Endothelial cell of umbilical vein (primary cell): ENCODE results near the gene TCF20. TPM values are rescaled to one million over a fixed set of nuclear protein-coding genes. Genes with fewer than 3 reads are reported as not detected.

Experiments
- BruUV-seq: library from RNA; stranded (reverse); fragments of 400-500 nt; replicated peaks from 2 replicates; lab custom pipeline; 2021; lab: Mats Ljungman, UMichigan
- CTCF ChIA-PET: fragments of 300-600, 350-600 bp; sonication (Branson Sonifier 250); formaldehyde crosslinking; loops from one replicate; lab custom pipeline; 2021; ENCODE audit warnings: antibody characterized with exemption, inconsistent platforms; lab: Charles Lee
- POLR2A ChIA-PET: fragments of 300-600, 350-600 bp; sonication (Branson Sonifier 250); formaldehyde crosslinking; loops from one replicate; lab custom pipeline; 2021; ENCODE audit warnings: antibody characterized with exemption, inconsistent platforms; lab: Charles Lee
- DNase-seq: peaks from one replicate; pipeline ENCODE4 v3.0.0-alpha.2; 2011; ENCODE audit warnings: low read depth, low spot score
- FAIRE-seq: peaks from 2 replicates; lab custom pipeline; 2011; peaks lifted over from hg19 to GRCh38; lab: Jason Lieb, UNC
- H2AFZ ChIP-seq: 2 replicates; pipeline ENCODE4 v1.6.0; 2012; ENCODE audit warnings: low read depth, low read length, control low read depth, inconsistent platforms
- H3K27ac ChIP-seq: 2 replicates; pipeline ENCODE4 v1.5.1; 2011; ENCODE audit warnings: low read depth, mild to moderate bottlenecking, control low read depth, low read length, moderate library complexity; ENCODE audit not compliant: insufficient read depth
- H3K27me3 ChIP-seq, 2 experiments: 2 replicates each; pipeline versions ENCODE4 v1.6.0 to v1.6.1; 2011; ENCODE audit warnings: low read length in 2 of 2, mixed read lengths in 1 of 2; ENCODE audit not compliant: control insufficient read depth in 2 of 2, insufficient read depth in 2 of 2
- H3K36me3 ChIP-seq, 2 experiments: 2 replicates in 1 of 2; 3 replicates in 1 of 2; pipeline ENCODE4 v1.5.1; 2011; ENCODE audit warnings: low read length in 2 of 2, mild to moderate bottlenecking in 1 of 2, moderate library complexity in 1 of 2; ENCODE audit not compliant: control insufficient read depth in 2 of 2, insufficient read depth in 2 of 2; ENCODE audit errors: extremely low read depth in 1 of 2
- H3K4me1 ChIP-seq: 3 replicates; pipeline ENCODE4 v1.5.1; 2011; ENCODE audit warnings: mild to moderate bottlenecking, low read length; ENCODE audit not compliant: control insufficient read depth, insufficient read depth; ENCODE audit errors: extremely low read depth
- H3K4me2 ChIP-seq: 2 replicates; pipeline ENCODE4 v1.6.1; 2011; ENCODE audit warnings: low read length, control low read depth, mixed read lengths; ENCODE audit not compliant: insufficient read depth
- H3K4me3 ChIP-seq, 3 experiments: fragments of 200-600 bp in 1 of 3; sonication (generic), shearing (Covaris generic) in 1 of 3; replicated peaks in 1 of 3; 2 replicates each; pipeline ENCODE4 v1.5.1; 2011 to 2016; ENCODE audit warnings: control low read depth in 3 of 3, low read length in 3 of 3, mild to moderate bottlenecking in 2 of 3, inconsistent platforms in 1 of 3, low read depth in 1 of 3, moderate library complexity in 1 of 3; ENCODE audit not compliant: insufficient read depth in 1 of 3
- H3K79me2 ChIP-seq: 2 replicates; pipeline ENCODE4 v1.6.0; 2012; ENCODE audit warnings: low read length, inconsistent platforms; ENCODE audit not compliant: control insufficient read depth, insufficient read depth
- H3K9ac ChIP-seq: replicated peaks from 2 replicates; pipeline ENCODE3; 2011; ENCODE audit warnings: low read length, control low read depth; ENCODE audit not compliant: insufficient read depth; ENCODE audit errors: extremely low read depth
- H3K9me1 ChIP-seq: replicated peaks from 3 replicates; pipeline ENCODE4 v1.6.0; 2011; ENCODE audit warnings: mild to moderate bottlenecking, low read length; ENCODE audit not compliant: control insufficient read depth, insufficient read depth; ENCODE audit errors: extremely low read depth
- H3K9me3 ChIP-seq: replicated peaks from 2 replicates; pipeline ENCODE4 v1.5.1; 2012; ENCODE audit warnings: low read length, inconsistent platforms; ENCODE audit not compliant: control insufficient read depth, insufficient read depth
- H4K20me1 ChIP-seq: replicated peaks from 2 replicates; pipeline ENCODE3; 2011; ENCODE audit warnings: mild to moderate bottlenecking, low read length; ENCODE audit not compliant: control insufficient read depth, insufficient read depth; ENCODE audit errors: extremely low read depth
- EZH2 ChIP-seq: IDR thresholded peaks from 2 replicates; pipeline ENCODE4 v1.6.1; 2012; ENCODE audit warnings: borderline replicate concordance, low read depth, mild to moderate bottlenecking, moderate library complexity, low read length, inconsistent platforms; ENCODE audit not compliant: severe bottlenecking
- FOS ChIP-seq: IDR thresholded peaks from 2 replicates; pipeline ENCODE4 v1.6.1; 2011; ENCODE audit warnings: mild to moderate bottlenecking, low read length, moderate library complexity, borderline replicate concordance; ENCODE audit not compliant: insufficient read depth
- GATA2 ChIP-seq: IDR thresholded peaks from 2 replicates; pipeline ENCODE4 v1.7.0; 2011; ENCODE audit warnings: low read depth, mild to moderate bottlenecking, moderate library complexity, mixed read lengths, low read length; ENCODE audit not compliant: insufficient read length, insufficient read depth
- JUN ChIP-seq: IDR thresholded peaks from 2 replicates; pipeline ENCODE4 v1.6.1; 2011; ENCODE audit warnings: borderline replicate concordance, low read depth; ENCODE audit not compliant: insufficient read length, insufficient read depth
- MYC ChIP-seq: IDR thresholded peaks from one replicate; pipeline ENCODE4 v1.6.1; 2011; ENCODE audit warnings: mild to moderate bottlenecking, low read depth, low read length
- POLR2A ChIP-seq: IDR thresholded peaks from 2 replicates; pipeline ENCODE4 v1.6.1; 2012; ENCODE audit warnings: low read depth, mild to moderate bottlenecking, control low read depth, low read length
- POLR2AphosphoS5 ChIP-seq: IDR thresholded peaks from 2 replicates; pipeline ENCODE4 v1.6.1; 2012; ENCODE audit warnings: low read depth, mild to moderate bottlenecking, control low read depth, low read length, moderate library complexity; ENCODE audit not compliant: insufficient read depth
- dilution Hi-C: fragments of 300-500 bp; cut with MboI; formaldehyde crosslinking; loops from one replicate; pipeline ENCODE4 v1.15.0; 2019; ENCODE audit warnings: low sequenced_read_pairs; ENCODE audit not compliant: extremely low pct_ligation_motif_present
- intact Hi-C: fragments of 100-400 bp; cut with micrococcal nuclease; formaldehyde crosslinking; loops from one replicate; pipeline ENCODE4 v1.10.0; 2022
- polyA plus RNA-seq, 4 experiments: library from polyadenylated mRNA; depleted of rRNA in 3 of 4; stranded (reverse) in 3 of 4; unstranded in 1 of 4; fragments of >200 nt; gene quantifications; 2 replicates each; pipeline versions ENCODE4 v1.2.1 to v1.2.3, GENCODE V29; 2011 to 2012; ENCODE audit warnings: missing spikeins in 1 of 4
- total RNA-seq: library from RNA; stranded (reverse); gene quantifications from 2 replicates; pipeline ENCODE4 v1.2.3, GENCODE V29; 2021
- TF ChIP-seq, protein P1 (sequence below): IDR thresholded peaks from 2 replicates; pipeline ENCODE4 v1.6.1; 2011; ENCODE audit not compliant: insufficient read depth, insufficient read length
- TF ChIP-seq, protein P2 (sequence below), 2 donors: IDR thresholded peaks; 1 replicate in 1 of 2; 2 replicates in 1 of 2; pipeline ENCODE4 v1.5.1; 2011; ENCODE audit warnings: low read length in 2 of 2, mild to moderate bottlenecking in 2 of 2, moderate library complexity in 2 of 2, control low read depth in 1 of 2, inconsistent platforms in 1 of 2, low read depth in 1 of 2; ENCODE audit not compliant: insufficient read depth in 1 of 2; ENCODE audit errors: extremely low read depth in 1 of 2

The TCF20 gene
- total and polyA plus RNA-seq, 2 donors (not counting 3 experiments of a cell fraction or from before 2014, with no cell fraction given), result 11.2 to 36.7 TPM

GRCh38 chr22:42296883-42297282 lies 26.4 kb upstream of the TCF20 start:
- ChIA-PET CTCF (interaction anchor here (0.7 to 1.2 kb wide), 5 partner anchors 28 to 147 kb away, joined by 3 to 4 read pairs (median 3); no protein-coding TSS in a partner anchor), POLR2A (no interaction called here)
- Histone ChIP-seq H2AFZ (no peak overlapping the region), H3K4me1 (no peaks in the 10 kb centered on the region), H3K9me3 (no peaks in the 10 kb centered on the region), H4K20me1 (no peaks in the 10 kb centered on the region), H3K36me3 (no peaks in the 10 kb centered on the region), H3K4me2 (no peak overlapping the region), H3K79me2 (no peaks in the 10 kb centered on the region), H3K9ac (no peak overlapping the region), H3K27me3 (no peaks in the 10 kb centered on the region), H3K9me1 (no peaks in the 10 kb centered on the region), H3K4me3 (no peak overlapping the region), H3K27ac (no peak overlapping the region)
- DNase-seq (no peak), FAIRE-seq (no peak)
- dilution Hi-C loops (no loop called here), intact Hi-C loops (no loop called here)
- BruUV-seq, result no TSS peak
- TF ChIP-seq JUN, result no peak
- TF ChIP-seq, protein P1, sequence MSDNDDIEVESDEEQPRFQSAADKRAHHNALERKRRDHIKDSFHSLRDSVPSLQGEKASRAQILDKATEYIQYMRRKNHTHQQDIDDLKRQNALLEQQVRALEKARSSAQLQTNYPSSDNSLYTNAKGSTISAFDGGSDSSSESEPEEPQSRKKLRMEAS, result no peak
- no peak for TF ChIP-seq EZH2
- TF ChIP-seq, protein P2, sequence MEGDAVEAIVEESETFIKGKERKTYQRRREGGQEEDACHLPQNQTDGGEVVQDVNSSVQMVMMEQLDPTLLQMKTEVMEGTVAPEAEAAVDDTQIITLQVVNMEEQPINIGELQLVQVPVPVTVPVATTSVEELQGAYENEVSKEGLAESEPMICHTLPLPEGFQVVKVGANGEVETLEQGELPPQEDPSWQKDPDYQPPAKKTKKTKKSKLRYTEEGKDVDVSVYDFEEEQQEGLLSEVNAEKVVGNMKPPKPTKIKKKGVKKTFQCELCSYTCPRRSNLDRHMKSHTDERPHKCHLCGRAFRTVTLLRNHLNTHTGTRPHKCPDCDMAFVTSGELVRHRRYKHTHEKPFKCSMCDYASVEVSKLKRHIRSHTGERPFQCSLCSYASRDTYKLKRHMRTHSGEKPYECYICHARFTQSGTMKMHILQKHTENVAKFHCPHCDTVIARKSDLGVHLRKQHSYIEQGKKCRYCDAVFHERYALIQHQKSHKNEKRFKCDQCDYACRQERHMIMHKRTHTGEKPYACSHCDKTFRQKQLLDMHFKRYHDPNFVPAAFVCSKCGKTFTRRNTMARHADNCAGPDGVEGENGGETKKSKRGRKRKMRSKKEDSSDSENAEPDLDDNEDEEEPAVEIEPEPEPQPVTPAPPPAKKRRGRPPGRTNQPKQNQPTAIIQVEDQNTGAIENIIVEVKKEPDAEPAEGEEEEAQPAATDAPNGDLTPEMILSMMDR (IDR thresholded peaks at IDR 0.05; ENCODE audit: extremely low read depth in 1 of 2, insufficient read depth in 1 of 2, low read depth in 1 of 2, low read length in 2 of 2), result no peak
- TF ChIP-seq GATA2, result no peak
- no peak for TF ChIP-seq POLR2AphosphoS5
- TF ChIP-seq POLR2A, result no peak
- TF ChIP-seq MYC, result no peak
- no peak for TF ChIP-seq FOS
